A673 (cell line): ENCODE data around the gene SEMA4C. TPM values are rescaled to one million over a fixed set of nuclear protein-coding genes. Genes with fewer than 3 reads are reported as not detected.
A peak's percentile ranks its signal among the peaks of the same experiment; 100 is the strongest.

Experiments used
- BruUV-seq: library from RNA; stranded (reverse); fragments of 400-500 nt; replicated peaks from 2 replicates; lab custom pipeline; 2021; lab: Mats Ljungman, UMichigan
- CTCF ChIA-PET: fragments of 300-600 bp; sonication (Branson Sonifier 250); formaldehyde crosslinking; loops from one replicate; lab custom pipeline; 2022; ENCODE audit warnings: antibody characterized with exemption; lab: Charles Lee
- POLR2A ChIA-PET: fragments of 300-600 bp; sonication (Branson Sonifier 250); formaldehyde crosslinking; loops from one replicate; lab custom pipeline; 2022; ENCODE audit warnings: antibody characterized with exemption; ENCODE audit not compliant: low non-redundant PET; lab: Charles Lee
- DNase-seq: peaks from one replicate; pipeline ENCODE4 v3.0.0-alpha.2; 2015; ENCODE audit warnings: low spot score
- H3K27ac ChIP-seq: fragments of 200-600 bp; sonication (generic); 2 replicates; pipeline ENCODE4 v1.5.1; 2016; ENCODE audit warnings: mixed run types, low read depth, mild to moderate bottlenecking, mixed read lengths, antibody characterized with exemption, low read length; ENCODE audit not compliant: poor library complexity, severe bottlenecking
- H3K27me3 ChIP-seq: fragments of 200-600 bp; sonication (generic); replicated peaks from 2 replicates; pipeline ENCODE4 v1.6.1; 2017; ENCODE audit warnings: mixed run types, low read depth, mild to moderate bottlenecking, mixed read lengths, antibody characterized with exemption, low read length; ENCODE audit not compliant: insufficient read depth, poor library complexity
- H3K36me3 ChIP-seq: fragments of 200-600 bp; sonication (generic); 2 replicates; pipeline ENCODE4 v1.6.1; 2016; ENCODE audit warnings: mixed run types, mild to moderate bottlenecking, mixed read lengths, antibody characterized with exemption, low read length; ENCODE audit not compliant: insufficient read depth, poor library complexity, severe bottlenecking
- H3K4me1 ChIP-seq: fragments of 200-600 bp; sonication (generic); 2 replicates; pipeline ENCODE4 v1.6.1; 2017; ENCODE audit warnings: mixed run types, mild to moderate bottlenecking, mixed read lengths, antibody characterized with exemption, low read length; ENCODE audit not compliant: insufficient read depth, poor library complexity, severe bottlenecking
- H3K4me3 ChIP-seq: fragments of 200-600 bp; sonication (generic); 2 replicates; pipeline ENCODE4 v1.5.1; 2016; ENCODE audit warnings: low read depth, mixed run types, mild to moderate bottlenecking, mixed read lengths, low read length; ENCODE audit not compliant: poor library complexity, severe bottlenecking
- H3K9me3 ChIP-seq: fragments of 200-600 bp; sonication (generic); 2 replicates; pipeline ENCODE4 v1.6.1; 2016; ENCODE audit warnings: mixed run types, low read depth, mild to moderate bottlenecking, mixed read lengths, antibody characterized with exemption, low read length; ENCODE audit not compliant: poor library complexity, severe bottlenecking
- EZH2 ChIP-seq: fragments of 200-600 bp; sonication (generic); IDR thresholded peaks from 2 replicates; pipeline ENCODE4 v1.6.1; 2017; ENCODE audit warnings: borderline replicate concordance, low read depth, mild to moderate bottlenecking, mixed read lengths, antibody characterized with exemption, low read length; ENCODE audit not compliant: poor library complexity, severe bottlenecking
- intact Hi-C: fragments of 100-400 bp; cut with micrococcal nuclease; formaldehyde crosslinking; loops from one replicate; pipeline ENCODE4 v1.10.0; 2022; ENCODE audit not compliant: unreplicated experiment
- total RNA-seq: library from RNA; stranded (reverse); gene quantifications from 2 replicates; pipeline ENCODE4 v1.2.3, GENCODE V29; 2021
- TF ChIP-seq, protein P1 (sequence below): fragments of 300-800, 200-600 bp; sonication (generic); conservative IDR thresholded peaks from 2 replicates; pipeline ENCODE4 v1.5.1; 2017; ENCODE audit warnings: low read depth, mild to moderate bottlenecking, antibody characterized with exemption, low read length, moderate library complexity, mixed read lengths

The SEMA4C gene
- total RNA-seq, 1 experiment from 2014 or later = 33.3 TPM

GRCh38 chr2:96875498-96876268 lies 5.8 kb upstream of the SEMA4C start:
- no peak overlapping the region for H3K4me3 ChIP-seq
- no peak for DNase-seq

DNA sequence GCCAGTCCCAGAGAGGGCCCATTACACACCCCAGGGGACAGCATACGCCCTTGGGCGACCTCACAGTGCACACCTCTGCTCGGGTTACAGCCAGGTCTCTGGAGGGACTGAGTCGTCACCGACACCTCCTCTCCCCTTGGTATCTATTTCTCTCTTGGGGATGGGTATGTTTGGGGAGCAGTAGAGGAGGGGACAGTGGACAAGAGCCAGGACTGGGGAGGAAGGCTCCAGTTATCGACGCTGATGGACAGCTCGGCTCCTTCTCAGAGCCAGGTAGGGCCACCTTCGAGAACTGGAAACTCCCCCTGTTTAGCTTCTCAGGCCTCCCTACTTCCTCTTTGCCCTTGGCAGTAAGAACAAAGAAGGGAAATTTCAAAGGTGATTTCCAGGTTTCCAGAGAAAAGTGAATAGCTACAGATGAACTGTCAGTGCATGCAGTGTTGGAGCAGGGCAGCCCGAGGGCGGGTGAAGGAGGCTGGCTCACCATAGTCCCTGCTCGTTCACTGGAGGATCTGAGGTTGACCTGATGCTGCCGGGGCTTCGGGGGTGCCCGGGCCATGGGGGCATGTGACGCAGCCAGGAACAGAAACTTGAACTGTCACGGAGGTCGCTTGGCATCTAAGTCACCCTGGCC lies 4.4 kb upstream of the SEMA4C start:
- no peaks in the 10 kb centered on the region for H3K27me3 ChIP-seq
- TF ChIP-seq, protein P1, sequence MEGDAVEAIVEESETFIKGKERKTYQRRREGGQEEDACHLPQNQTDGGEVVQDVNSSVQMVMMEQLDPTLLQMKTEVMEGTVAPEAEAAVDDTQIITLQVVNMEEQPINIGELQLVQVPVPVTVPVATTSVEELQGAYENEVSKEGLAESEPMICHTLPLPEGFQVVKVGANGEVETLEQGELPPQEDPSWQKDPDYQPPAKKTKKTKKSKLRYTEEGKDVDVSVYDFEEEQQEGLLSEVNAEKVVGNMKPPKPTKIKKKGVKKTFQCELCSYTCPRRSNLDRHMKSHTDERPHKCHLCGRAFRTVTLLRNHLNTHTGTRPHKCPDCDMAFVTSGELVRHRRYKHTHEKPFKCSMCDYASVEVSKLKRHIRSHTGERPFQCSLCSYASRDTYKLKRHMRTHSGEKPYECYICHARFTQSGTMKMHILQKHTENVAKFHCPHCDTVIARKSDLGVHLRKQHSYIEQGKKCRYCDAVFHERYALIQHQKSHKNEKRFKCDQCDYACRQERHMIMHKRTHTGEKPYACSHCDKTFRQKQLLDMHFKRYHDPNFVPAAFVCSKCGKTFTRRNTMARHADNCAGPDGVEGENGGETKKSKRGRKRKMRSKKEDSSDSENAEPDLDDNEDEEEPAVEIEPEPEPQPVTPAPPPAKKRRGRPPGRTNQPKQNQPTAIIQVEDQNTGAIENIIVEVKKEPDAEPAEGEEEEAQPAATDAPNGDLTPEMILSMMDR = no peak
- no peak for TF ChIP-seq EZH2
- BruUV-seq = no TSS peak
- DNase-seq = no peak
- H3K36me3 ChIP-seq = no peaks in the 10 kb centered on the region
- ChIA-PET CTCF (no interaction called here), POLR2A (no interaction called here)
- intact Hi-C loops = no loop called here
- no peaks in the 10 kb centered on the region for H3K9me3 ChIP-seq
- no peak overlapping the region for H3K27ac ChIP-seq
- H3K4me3 ChIP-seq = no peak overlapping the region
- H3K4me1 ChIP-seq = peaks cover 38% of the 10 kb centered on the region

More at GRCh38 chr2:96875498-96876268, 5.8 kb upstream of the SEMA4C start:
- Histone ChIP-seq H3K27ac (no peak overlapping the region), H3K9me3 (no peaks in the 10 kb centered on the region), H3K27me3 (no peaks in the 10 kb centered on the region), H3K36me3 (no peaks in the 10 kb centered on the region), H3K4me1 (peaks cover 33% of the 10 kb centered on the region)
- ChIA-PET CTCF (interaction anchor here (0.7 kb wide), 1 partner anchor 701 kb away, joined by 5 read pairs; no protein-coding TSS in a partner anchor), POLR2A (no interaction called here)
- BruUV-seq = no TSS peak
- no peak for TF ChIP-seq EZH2
- TF ChIP-seq, protein P1 = 0 out of 2 replicates have a peak, but pooled peaks have one; percentile 23
- intact Hi-C loops = no loop called here

DNA sequence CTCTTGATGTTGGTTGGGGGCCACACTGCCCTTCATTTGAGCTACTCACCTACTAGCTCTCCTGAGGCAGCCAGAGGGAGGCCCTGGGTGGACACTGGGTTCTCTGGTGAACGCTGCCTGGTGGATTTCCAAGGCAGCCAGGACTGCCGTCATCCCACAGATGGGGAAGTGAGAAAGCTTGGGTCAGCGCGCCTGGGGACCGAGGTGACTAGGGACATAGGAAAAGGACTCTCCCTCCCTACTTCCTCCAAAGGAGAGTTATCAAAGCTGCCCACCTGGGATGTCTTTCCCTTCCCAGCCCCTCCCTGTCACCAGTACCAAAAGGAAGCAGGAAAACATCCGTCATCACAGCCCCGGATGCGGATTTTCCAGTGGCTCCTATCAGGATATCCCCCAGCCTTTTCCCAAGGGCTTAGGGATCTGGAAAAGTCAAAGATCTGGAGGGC lies 3.8 kb upstream of the SEMA4C start:
- BruUV-seq = no TSS peak

More for the DNA sequence above, 3.8 kb upstream of the SEMA4C start:
- ChIA-PET CTCF (no interaction called here), POLR2A (no interaction called here)
- no peak for DNase-seq
- H3K27me3 ChIP-seq = no peaks in the 10 kb centered on the region
- intact Hi-C loops = no loop called here
- TF ChIP-seq, protein P1 = no peak
- no peak for TF ChIP-seq EZH2
- H3K4me1 ChIP-seq = peaks cover 38% of the 10 kb centered on the region
- no peaks in the 10 kb centered on the region for H3K36me3 ChIP-seq
- no peak overlapping the region for H3K4me3 ChIP-seq
- no peak overlapping the region for H3K27ac ChIP-seq
- H3K9me3 ChIP-seq = no peaks in the 10 kb centered on the region
